ENCODE data around the gene CISTR. TPM values are rescaled to one million over a fixed set of nuclear protein-coding genes. Genes with fewer than 3 reads are reported as not detected.

Gene CISTR
- total RNA-seq, 4 donors from 2014 or later, result not detected

DNA sequence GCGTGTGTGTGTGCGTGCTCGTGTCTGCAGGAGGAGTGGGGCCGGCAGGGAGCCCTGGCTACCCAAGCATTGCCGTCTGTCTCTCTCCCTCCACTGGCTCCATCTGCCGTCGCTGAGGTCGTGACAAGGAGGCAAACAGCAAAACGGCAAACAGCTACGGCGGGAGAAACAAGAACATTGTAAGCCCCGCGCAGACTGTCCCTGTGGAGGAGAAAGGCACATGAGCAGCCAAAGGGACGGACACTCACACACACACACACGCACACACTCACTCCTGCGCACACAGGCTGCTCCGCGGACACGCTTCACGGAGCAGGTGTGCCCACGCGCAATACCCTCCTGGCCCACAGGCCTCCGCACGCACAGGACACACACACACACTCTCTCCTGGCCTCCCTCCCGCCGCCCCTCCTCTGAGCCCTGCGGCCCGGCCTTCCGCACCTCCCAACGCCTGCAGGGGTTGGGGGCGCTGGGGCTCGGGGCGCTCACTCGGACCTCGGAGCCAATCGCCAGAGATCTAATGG lies 905 bp downstream of the CISTR start:
- no peak overlapping the region for H3K27ac ChIP-seq
- H3K4me3 ChIP-seq, result peak overlapping the region; percentile 51 to 67 (median 62)
- TF ChIP-seq POLR2A (IDR thresholded peaks at IDR 0.05), result no peak
- TF ChIP-seq, protein P1, sequence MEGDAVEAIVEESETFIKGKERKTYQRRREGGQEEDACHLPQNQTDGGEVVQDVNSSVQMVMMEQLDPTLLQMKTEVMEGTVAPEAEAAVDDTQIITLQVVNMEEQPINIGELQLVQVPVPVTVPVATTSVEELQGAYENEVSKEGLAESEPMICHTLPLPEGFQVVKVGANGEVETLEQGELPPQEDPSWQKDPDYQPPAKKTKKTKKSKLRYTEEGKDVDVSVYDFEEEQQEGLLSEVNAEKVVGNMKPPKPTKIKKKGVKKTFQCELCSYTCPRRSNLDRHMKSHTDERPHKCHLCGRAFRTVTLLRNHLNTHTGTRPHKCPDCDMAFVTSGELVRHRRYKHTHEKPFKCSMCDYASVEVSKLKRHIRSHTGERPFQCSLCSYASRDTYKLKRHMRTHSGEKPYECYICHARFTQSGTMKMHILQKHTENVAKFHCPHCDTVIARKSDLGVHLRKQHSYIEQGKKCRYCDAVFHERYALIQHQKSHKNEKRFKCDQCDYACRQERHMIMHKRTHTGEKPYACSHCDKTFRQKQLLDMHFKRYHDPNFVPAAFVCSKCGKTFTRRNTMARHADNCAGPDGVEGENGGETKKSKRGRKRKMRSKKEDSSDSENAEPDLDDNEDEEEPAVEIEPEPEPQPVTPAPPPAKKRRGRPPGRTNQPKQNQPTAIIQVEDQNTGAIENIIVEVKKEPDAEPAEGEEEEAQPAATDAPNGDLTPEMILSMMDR (IDR thresholded peaks at IDR 0.05 in 4 of 5, conservative IDR thresholded peaks at IDR 0.05 in 1 of 5), result no peak
- in situ Hi-C loops (cut with MboI; ENCODE audit: low sequenced_read_pairs in 4 of 4), result no loop called here
- DNase-seq (no peak), ATAC-seq (no peak)
- H3K36me3 ChIP-seq, result no peaks in the 10 kb centered on the region
- intact Hi-C loops (cut with DNase I; ENCODE audit: low total_unique reads), result no loop called here
- H3K4me1 ChIP-seq, result peaks cover 0 to 14% of the 10 kb centered on the region in 2 donors
- H3K27me3 ChIP-seq, result peaks cover 17 to 53% (median 45%) of the 10 kb centered on the region in 3 donors
- no peaks in the 10 kb centered on the region for H3K9me3 ChIP-seq

DNA sequence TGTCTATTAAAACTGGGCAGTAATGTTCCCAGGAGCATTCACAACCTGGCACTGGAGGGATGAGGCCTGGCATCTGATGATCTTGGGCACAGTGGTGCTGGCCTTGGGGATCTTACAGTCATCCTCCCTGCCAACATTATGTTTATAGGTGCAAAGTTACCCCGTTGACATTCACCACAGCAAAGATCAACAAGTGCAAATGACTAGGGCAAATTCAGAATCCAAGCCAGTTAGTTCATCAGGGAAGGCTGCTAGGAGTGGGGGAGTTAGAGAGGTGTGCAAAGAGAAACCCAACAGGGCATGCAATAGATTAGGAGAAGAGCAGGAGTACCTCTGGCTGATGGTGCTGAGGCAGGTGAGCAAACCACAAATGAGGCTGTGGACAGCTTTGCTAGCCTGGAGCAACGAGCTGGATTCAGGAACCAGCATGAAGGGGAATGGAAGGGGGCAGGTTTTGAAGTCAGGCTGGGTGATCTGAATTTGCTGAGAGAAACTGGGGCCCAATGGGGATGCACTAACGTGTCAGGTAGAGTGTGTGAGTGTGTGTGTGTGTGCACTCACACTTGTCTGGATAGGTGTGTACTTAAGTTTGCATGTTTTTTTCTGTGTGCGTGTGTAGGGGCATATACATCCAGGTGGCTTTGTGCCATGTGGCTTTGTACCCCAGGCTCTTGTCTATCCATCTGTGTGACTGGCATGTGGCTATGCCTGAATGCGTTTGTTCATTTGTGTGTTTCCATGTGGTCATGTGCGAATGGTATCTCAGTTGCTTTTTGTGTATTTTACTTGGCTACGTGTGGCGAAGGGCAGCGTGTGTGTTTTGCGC lies 1.6 kb downstream of the CISTR start:
- H3K27me3 ChIP-seq, result peaks cover 17 to 53% (median 45%) of the 10 kb centered on the region in 3 donors
- no peaks in the 10 kb centered on the region for H3K9me3 ChIP-seq
- H3K36me3 ChIP-seq, result no peaks in the 10 kb centered on the region
- H3K27ac ChIP-seq, result no peak overlapping the region
- in situ Hi-C loops (cut with MboI; ENCODE audit: low sequenced_read_pairs in 4 of 4), result no loop called here
- H3K4me3 ChIP-seq, result peak overlapping the region in 2 of 4 donors; percentile 61 to 64
- intact Hi-C loops (cut with DNase I; ENCODE audit: low total_unique reads), result no loop called here
- no peak for TF ChIP-seq POLR2A (IDR thresholded peaks at IDR 0.05)
- TF ChIP-seq, protein P1 (IDR thresholded peaks at IDR 0.05 in 4 of 5, conservative IDR thresholded peaks at IDR 0.05 in 1 of 5), result no peak
- ATAC-seq (no peak), DNase-seq (no peak)
- H3K4me1 ChIP-seq, result peaks cover 0 to 14% of the 10 kb centered on the region in 2 donors

DNA sequence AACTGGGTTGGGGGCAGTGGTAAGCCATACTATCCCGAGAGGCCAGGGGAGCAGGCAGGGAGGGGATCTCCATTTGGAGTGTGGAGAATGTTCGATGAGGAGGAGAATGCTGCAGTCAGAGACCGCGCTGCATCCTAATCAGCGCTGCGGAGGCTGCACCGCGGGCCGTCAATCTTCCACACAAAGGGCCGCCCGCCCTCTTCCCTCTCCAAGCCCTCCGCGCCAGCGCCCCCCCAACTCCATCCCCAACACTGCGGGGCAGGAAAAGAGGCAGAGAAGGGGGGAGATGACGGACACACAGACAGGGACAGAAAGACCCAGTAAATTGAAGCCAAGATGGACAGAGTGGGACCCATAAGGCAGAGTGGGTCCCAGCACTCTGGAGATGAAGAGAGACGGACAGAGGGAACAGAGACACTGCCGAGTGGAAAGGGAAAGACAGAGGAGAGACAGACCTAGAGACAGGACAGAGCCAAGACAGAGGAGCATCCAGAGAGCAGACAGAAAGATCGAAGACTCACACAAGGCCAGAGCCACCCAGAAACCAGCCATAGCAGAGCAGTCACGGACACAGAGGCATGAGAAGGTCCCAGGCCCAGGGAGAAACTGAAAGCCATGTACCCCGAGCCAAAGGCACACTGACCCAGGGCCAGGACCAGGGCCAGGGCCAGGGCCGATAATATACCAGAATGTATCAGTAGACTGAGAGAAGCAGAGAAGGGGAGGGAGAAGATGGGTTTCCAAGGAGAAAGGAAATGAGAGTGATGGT lies 3.5 kb downstream of the CISTR start:
- Histone ChIP-seq H3K4me3 (no peak overlapping the region), H3K36me3 (no peaks in the 10 kb centered on the region), H3K27ac (no peak overlapping the region), H3K9me3 (no peaks in the 10 kb centered on the region), H3K27me3 (peaks cover 17 to 50% (median 45%) of the 10 kb centered on the region in 3 donors), H3K4me1 (peaks cover 0 to 14% of the 10 kb centered on the region in 2 donors)
- no peak for TF ChIP-seq POLR2A (IDR thresholded peaks at IDR 0.05)
- TF ChIP-seq, protein P1 (IDR thresholded peaks at IDR 0.05 in 4 of 5, conservative IDR thresholded peaks at IDR 0.05 in 1 of 5), result no peak
- ATAC-seq (no peak), DNase-seq (no peak)
- intact Hi-C loops (cut with DNase I; ENCODE audit: low total_unique reads), result no loop called here
- in situ Hi-C loops (cut with MboI; ENCODE audit: low sequenced_read_pairs in 4 of 4), result no loop called here

DNA sequence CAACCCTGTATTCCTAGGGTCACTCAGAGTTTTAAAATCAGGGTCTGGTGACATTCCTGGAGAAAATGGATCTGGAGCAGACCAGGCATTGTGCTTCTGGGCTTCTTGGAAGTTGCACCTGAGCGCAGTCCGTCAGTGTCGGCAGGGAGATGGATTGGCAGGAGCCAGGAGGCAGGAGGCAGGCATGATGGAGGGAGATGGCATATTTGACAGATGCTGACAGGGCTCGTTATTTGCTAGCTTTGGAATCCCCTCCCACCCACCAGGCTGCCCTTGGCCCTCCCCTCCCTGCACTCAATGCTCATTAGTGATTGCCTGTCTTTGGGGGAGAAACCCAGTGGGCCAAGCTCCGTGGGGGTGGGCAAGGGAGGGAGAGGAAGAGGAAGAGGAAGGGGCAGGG lies 4.7 kb downstream of the CISTR start:
- Histone ChIP-seq H3K27ac (no peak overlapping the region), H3K4me1 (peaks cover 0 to 14% of the 10 kb centered on the region in 2 donors), H3K4me3 (no peak overlapping the region), H3K27me3 (peaks cover 17 to 50% (median 44%) of the 10 kb centered on the region in 3 donors), H3K36me3 (no peaks in the 10 kb centered on the region), H3K9me3 (no peaks in the 10 kb centered on the region)
- DNase-seq (no peak), ATAC-seq (no peak)
- in situ Hi-C loops (cut with MboI; ENCODE audit: low sequenced_read_pairs in 4 of 4) (no loop called here), intact Hi-C loops (cut with DNase I; ENCODE audit: low total_unique reads) (loop anchor here (2.0 kb wide), 1 partner anchor 20 kb away; the partner anchor contains the start of gene CALCOCO1)
- TF ChIP-seq POLR2A (IDR thresholded peaks at IDR 0.05), result no peak
- TF ChIP-seq, protein P1 (IDR thresholded peaks at IDR 0.05 in 4 of 5, conservative IDR thresholded peaks at IDR 0.05 in 1 of 5), result no peak
